HG02938 (cell line): Measurements from ENCODE around the gene CD276.
"Not testable (repeated sequence)": the region's sequence is repeated elsewhere in the genome, so short reads cannot be mapped to it uniquely, and the experiment has no call there.

ENCODE experiments used
- ATAC-seq: cut with Tn5 transposase; IDR thresholded peaks from one replicate; pipeline ENCODE4 v1.9.1; 2021; ENCODE audit warnings: mild to moderate bottlenecking, moderate library complexity; ENCODE audit not compliant: unreplicated experiment

Gene CD276

GRCh38 chr15:73683777-73684580 is at the start of gene CD276:
Gene CD276 (plus strand): TSS chr15:73684383. CDS start chr15:73699640, 15,257 bp downstream.
- ATAC-seq: no peak

GRCh38 chr15:73637527-73637926 is 46.7 kb upstream of the CD276 start:
- no peak for ATAC-seq

GRCh38 chr15:73639464-73639863 is 44.7 kb upstream of the CD276 start:
- not testable (repeated sequence) for ATAC-seq

GRCh38 chr15:73647259-73648013 is 36.7 kb upstream of the CD276 start:
- no peak for ATAC-seq

GRCh38 chr15:73648014-73648295 is 36.2 kb upstream of the CD276 start:
- no peak for ATAC-seq

- ATAC-seq: no peak
Measured at GRCh38 chr15:73650416-73651126, 33.6 kb upstream of the CD276 start.

GRCh38 chr15:73654659-73655058 is 29.5 kb upstream of the CD276 start:
- ATAC-seq: no peak

- ATAC-seq: no peak
Measured at GRCh38 chr15:73655724-73656123, 28.5 kb upstream of the CD276 start.

- ATAC-seq: no peak
Measured at GRCh38 chr15:73658645-73659044, 25.5 kb upstream of the CD276 start.

GRCh38 chr15:73660455-73660854 is 23.7 kb upstream of the CD276 start:
- ATAC-seq: no peak

GRCh38 chr15:73674587-73674986 is 9.6 kb upstream of the CD276 start:
- ATAC-seq: no peak

- ATAC-seq: no peak
Measured at GRCh38 chr15:73677146-73677607, 7.0 kb upstream of the CD276 start.

- no peak for ATAC-seq
Measured at GRCh38 chr15:73677733-73678132, 6.5 kb upstream of the CD276 start.

GRCh38 chr15:73678498-73678897 is 5.7 kb upstream of the CD276 start:
- ATAC-seq: no peak

GRCh38 chr15:73679180-73679579 is 5.0 kb upstream of the CD276 start:
- no peak for ATAC-seq

GRCh38 chr15:73679964-73680363 is 4.2 kb upstream of the CD276 start:
- no peak for ATAC-seq

GRCh38 chr15:73680549-73680948 is 3.6 kb upstream of the CD276 start:
- no peak for ATAC-seq

GRCh38 chr15:73681063-73681462 is 3.1 kb upstream of the CD276 start:
- ATAC-seq: no peak

- no peak for ATAC-seq
Measured at GRCh38 chr15:73681856-73682599, 2.2 kb upstream of the CD276 start.

GRCh38 chr15:73682600-73683090 is 1.5 kb upstream of the CD276 start:
- no peak for ATAC-seq

- ATAC-seq: no peak
Measured at GRCh38 chr15:73683257-73683776, 866 bp upstream of the CD276 start.
